Stimulated activated naive B cell treated with anti-CD40 and anti-IgM and Interleukin-4, amounts not matched to agents 10 μg/mL and 1 μg/mL and 100 μg/mL, for 72 hours (primary cell): ENCODE results near the gene MRPL46.
"Not testable (repeated sequence)": the region's sequence is repeated elsewhere in the genome, so short reads cannot be mapped to it uniquely, and the experiment has no call there.

Source experiments
- ATAC-seq, 2 donors: fragments of 150-1000 bp; cut with Tn5 transposase; replicated peaks; 2 replicates each; pipeline ENCODE4 v1.10.0; 2021; ENCODE audit warnings: moderate library complexity in 1 of 2
- DNase-seq: peaks from one replicate; pipeline ENCODE4 v3.0.0; 2021
- H3K27ac Mint-ChIP-seq: one replicate; pipeline ENCODE4 v1.8.0; 2022; ENCODE audit warnings: mild to moderate bottlenecking, mixed read lengths
- H3K27me3 Mint-ChIP-seq, 2 donors: one replicate each; pipeline ENCODE4 v1.8.0; 2022; ENCODE audit warnings: mixed read lengths in 2 of 2
- H3K36me3 Mint-ChIP-seq, 2 donors: one replicate each; pipeline ENCODE4 v1.8.0; 2022; ENCODE audit warnings: mixed read lengths in 2 of 2, mild to moderate bottlenecking in 1 of 2
- H3K4me1 Mint-ChIP-seq, 2 donors: one replicate each; pipeline ENCODE4 v1.8.0; 2022; ENCODE audit warnings: mixed read lengths in 2 of 2, mild to moderate bottlenecking in 1 of 2
- H3K4me3 Mint-ChIP-seq, 2 donors: one replicate each; pipeline ENCODE4 v1.8.0; 2022; ENCODE audit warnings: mild to moderate bottlenecking in 2 of 2, mixed read lengths in 2 of 2, moderate library complexity in 1 of 2
- H3K9me3 Mint-ChIP-seq, 2 donors: one replicate each; pipeline ENCODE4 v1.8.0; 2022; ENCODE audit warnings: mixed read lengths in 2 of 2, mild to moderate bottlenecking in 1 of 2

MRPL46 gene

GRCh38 chr15:88469321-88469720, 2.1 kb upstream of the MRPL46 start:
- no peaks in the 10 kb centered on the region for H3K27me3 Mint-ChIP-seq
- no peaks in the 10 kb centered on the region for H3K9me3 Mint-ChIP-seq
- no peak overlapping the region for H3K27ac Mint-ChIP-seq
- H3K4me1 Mint-ChIP-seq = peaks cover 20 to 34% of the 10 kb centered on the region in 2 donors
- peaks cover 10 to 28% of the 10 kb centered on the region in 2 donors for H3K36me3 Mint-ChIP-seq
- no peak for ATAC-seq
- DNase-seq = no peak
- H3K4me3 Mint-ChIP-seq = no peak overlapping the region

- H3K9me3 Mint-ChIP-seq = not testable (repeated sequence)
These were observed 1.5 kb upstream of the MRPL46 start for GRCh38 chr15:88468721-88469120.

GRCh38 chr15:88467935-88468528, 844 bp upstream of the MRPL46 start:
- H3K4me1 Mint-ChIP-seq = peaks cover 23 to 34% of the 10 kb centered on the region in 2 donors
- peak overlapping the region; percentile 92 to 97 for H3K4me3 Mint-ChIP-seq
- ATAC-seq = no peak
- peak overlapping the region; percentile 99 for H3K27ac Mint-ChIP-seq
- no peak for DNase-seq
- H3K27me3 Mint-ChIP-seq = no peaks in the 10 kb centered on the region
- no peaks in the 10 kb centered on the region for H3K9me3 Mint-ChIP-seq
- H3K36me3 Mint-ChIP-seq = peaks cover 13 to 40% of the 10 kb centered on the region in 2 donors

More at GRCh38 chr15:88468721-88469120, 1.5 kb upstream of the MRPL46 start:
- not testable (repeated sequence) for DNase-seq, H3K27me3 Mint-ChIP-seq, H3K27ac Mint-ChIP-seq, ATAC-seq
- peaks cover 9 to 33% of the 10 kb centered on the region in 2 donors for H3K36me3 Mint-ChIP-seq
- H3K4me3 Mint-ChIP-seq = peak overlapping the region in 1 of 2 donors; percentile 97
- H3K4me1 Mint-ChIP-seq = peaks cover 23 to 34% of the 10 kb centered on the region in 2 donors

GRCh38 chr15:88465633-88466224, 1.5 kb downstream of the MRPL46 start:
- Mint-ChIP-seq H3K27me3 (no peaks in the 10 kb centered on the region), H3K4me1 (peaks cover 14 to 26% of the 10 kb centered on the region in 2 donors), H3K27ac (peak overlapping the region; percentile 59), H3K9me3 (no peaks in the 10 kb centered on the region), H3K36me3 (peaks cover 11 to 30% of the 10 kb centered on the region in 2 donors), H3K4me3 (peak overlapping the region; percentile 25 to 97)
- DNase-seq (no peak), ATAC-seq (no peak)

GRCh38 chr15:88463870-88464532, 3.2 kb downstream of the MRPL46 start:
- H3K36me3 Mint-ChIP-seq = peaks cover 18 to 38% of the 10 kb centered on the region in 2 donors
- H3K4me3 Mint-ChIP-seq = no peak overlapping the region
- H3K9me3 Mint-ChIP-seq = no peaks in the 10 kb centered on the region
- H3K27me3 Mint-ChIP-seq = no peaks in the 10 kb centered on the region
- no peak for ATAC-seq
- peaks cover 14 to 26% of the 10 kb centered on the region in 2 donors for H3K4me1 Mint-ChIP-seq
- no peak overlapping the region for H3K27ac Mint-ChIP-seq
- DNase-seq = no peak

- H3K4me1 Mint-ChIP-seq = peaks cover 5 to 9% of the 10 kb centered on the region in 2 donors
- H3K9me3 Mint-ChIP-seq = no peaks in the 10 kb centered on the region
- no peaks in the 10 kb centered on the region for H3K27me3 Mint-ChIP-seq
- H3K27ac Mint-ChIP-seq = no peak overlapping the region
- ATAC-seq (no peak), DNase-seq (no peak)
- peaks cover 16 to 19% of the 10 kb centered on the region in 2 donors for H3K36me3 Mint-ChIP-seq
- no peak overlapping the region for H3K4me3 Mint-ChIP-seq
These were observed 10.5 kb downstream of the MRPL46 start for GRCh38 chr15:88456733-88457132.

GRCh38 chr15:88454867-88455810, 12.0 kb downstream of the MRPL46 start:
- Mint-ChIP-seq H3K36me3 (peaks cover 13 to 19% of the 10 kb centered on the region in 2 donors), H3K4me3 (no peak overlapping the region), H3K27me3 (peaks cover under 1 to 1% of the 10 kb centered on the region in 2 donors), H3K27ac (no peak overlapping the region), H3K4me1 (peaks cover 5 to 11% of the 10 kb centered on the region in 2 donors), H3K9me3 (no peaks in the 10 kb centered on the region)
- peak; percentile 85 to 88 for ATAC-seq
- DNase-seq = no peak

GRCh38 chr15:88454236-88454635, 13.0 kb downstream of the MRPL46 start:
- Mint-ChIP-seq H3K27me3 (peaks cover 5 to 7% of the 10 kb centered on the region in 2 donors), H3K9me3 (no peaks in the 10 kb centered on the region), H3K27ac (no peak overlapping the region), H3K4me3 (no peak overlapping the region), H3K36me3 (peaks cover 7 to 11% of the 10 kb centered on the region in 2 donors), H3K4me1 (peaks cover 8 to 14% of the 10 kb centered on the region in 2 donors)
- no peak for DNase-seq
- ATAC-seq = no peak

GRCh38 chr15:88453651-88454050, 13.5 kb downstream of the MRPL46 start:
- Mint-ChIP-seq H3K27me3 (peaks cover 5 to 7% of the 10 kb centered on the region in 2 donors), H3K4me3 (no peak overlapping the region), H3K4me1 (peaks cover 8 to 14% of the 10 kb centered on the region in 2 donors), H3K27ac (no peak overlapping the region), H3K36me3 (peaks cover 3 to 10% of the 10 kb centered on the region in 2 donors), H3K9me3 (no peaks in the 10 kb centered on the region)
- DNase-seq (no peak), ATAC-seq (no peak)

- ATAC-seq = peak; percentile 68 to 71
- no peak overlapping the region for H3K4me3 Mint-ChIP-seq
These were observed 16.9 kb downstream of the MRPL46 start for GRCh38 chr15:88450125-88450798.

GRCh38 chr15:88449581-88449980, 17.6 kb downstream of the MRPL46 start:
- ATAC-seq (no peak), DNase-seq (no peak)

More at GRCh38 chr15:88450125-88450798, 16.9 kb downstream of the MRPL46 start:
- peak; percentile 35 for DNase-seq
- Mint-ChIP-seq H3K27ac (no peak overlapping the region), H3K9me3 (peaks cover 0 to 2% of the 10 kb centered on the region in 2 donors), H3K27me3 (peaks cover 5 to 11% of the 10 kb centered on the region in 2 donors), H3K36me3 (no peaks in the 10 kb centered on the region), H3K4me1 (peaks cover 8 to 10% of the 10 kb centered on the region in 2 donors)

GRCh38 chr15:88448991-88449461, 18.2 kb downstream of the MRPL46 start:
- no peak overlapping the region for H3K27ac Mint-ChIP-seq
- no peak for ATAC-seq
- peaks cover 10 to 11% of the 10 kb centered on the region in 2 donors for H3K27me3 Mint-ChIP-seq
- peaks cover 2 to 4% of the 10 kb centered on the region in 2 donors for H3K36me3 Mint-ChIP-seq
- peaks cover 0 to 11% of the 10 kb centered on the region in 2 donors for H3K9me3 Mint-ChIP-seq
- peaks cover 2 to 6% of the 10 kb centered on the region in 2 donors for H3K4me1 Mint-ChIP-seq
- no peak for DNase-seq
- H3K4me3 Mint-ChIP-seq = no peak overlapping the region

More at GRCh38 chr15:88449581-88449980, 17.6 kb downstream of the MRPL46 start:
- Mint-ChIP-seq H3K4me1 (peaks cover 5 to 6% of the 10 kb centered on the region in 2 donors), H3K27me3 (peaks cover 8 to 11% of the 10 kb centered on the region in 2 donors), H3K9me3 (peaks cover 0 to 6% of the 10 kb centered on the region in 2 donors), H3K4me3 (no peak overlapping the region), H3K27ac (no peak overlapping the region), H3K36me3 (no peaks in the 10 kb centered on the region)

GRCh38 chr15:88447741-88448140, 19.4 kb downstream of the MRPL46 start:
- Mint-ChIP-seq H3K9me3 (peaks cover 10 to 21% of the 10 kb centered on the region in 2 donors), H3K4me3 (no peak overlapping the region), H3K27me3 (peaks cover 19 to 24% of the 10 kb centered on the region in 2 donors), H3K4me1 (peaks cover 2 to 6% of the 10 kb centered on the region in 2 donors), H3K27ac (no peak overlapping the region), H3K36me3 (peaks cover 3 to 13% of the 10 kb centered on the region in 2 donors)
- ATAC-seq (no peak), DNase-seq (no peak)
